HG02973 (cell line): ENCODE results near the gene EIF4G3.
"Not testable (repeated sequence)": the region's sequence is repeated elsewhere in the genome, so short reads cannot be mapped to it uniquely, and the experiment has no call there.

Source experiments
- ATAC-seq: cut with Tn5 transposase; IDR thresholded peaks from one replicate; pipeline ENCODE4 v1.9.1; 2021; ENCODE audit warnings: moderate library complexity; ENCODE audit not compliant: unreplicated experiment

The EIF4G3 gene

GRCh38 chr1:20893931-20894330 lies 282.8 kb downstream of the EIF4G3 start:
- ATAC-seq = no peak

GRCh38 chr1:20891091-20891490 lies 285.6 kb downstream of the EIF4G3 start:
- no peak for ATAC-seq

GRCh38 chr1:20887246-20887645 lies 289.5 kb downstream of the EIF4G3 start:
- ATAC-seq = no peak

GRCh38 chr1:20885121-20885520 lies 291.6 kb downstream of the EIF4G3 start:
- no peak for ATAC-seq

- ATAC-seq = no peak
These were observed 292.2 kb downstream of the EIF4G3 start for GRCh38 chr1:20884513-20884912.

- ATAC-seq = no peak
These were observed 292.9 kb downstream of the EIF4G3 start for GRCh38 chr1:20883766-20884165.

GRCh38 chr1:20882837-20883236 lies 293.9 kb downstream of the EIF4G3 start:
- no peak for ATAC-seq

- ATAC-seq = no peak
These were observed 297.9 kb downstream of the EIF4G3 start for GRCh38 chr1:20878799-20879198.

GRCh38 chr1:20875198-20875973 lies 301.3 kb downstream of the EIF4G3 start:
- no peak for ATAC-seq

GRCh38 chr1:20873311-20873710 lies 303.4 kb downstream of the EIF4G3 start:
- ATAC-seq = no peak

- no peak for ATAC-seq
These were observed 305.3 kb downstream of the EIF4G3 start for GRCh38 chr1:20871419-20871818.

- ATAC-seq = no peak
These were observed 306.0 kb downstream of the EIF4G3 start for GRCh38 chr1:20870718-20871117.

GRCh38 chr1:20868263-20868662 lies 308.4 kb downstream of the EIF4G3 start:
- no peak for ATAC-seq

GRCh38 chr1:20867847-20868246 lies 308.9 kb downstream of the EIF4G3 start:
- no peak for ATAC-seq

GRCh38 chr1:20867062-20867461 lies 309.6 kb downstream of the EIF4G3 start:
- no peak for ATAC-seq

- no peak for ATAC-seq
These were observed 311.7 kb downstream of the EIF4G3 start for GRCh38 chr1:20865001-20865400.

- ATAC-seq = no peak
These were observed 322.2 kb downstream of the EIF4G3 start for GRCh38 chr1:20854529-20854928.

- ATAC-seq = not testable (repeated sequence)
These were observed 324.9 kb downstream of the EIF4G3 start for GRCh38 chr1:20851791-20852190.

GRCh38 chr1:20850021-20850420 lies 326.7 kb downstream of the EIF4G3 start:
- ATAC-seq = no peak

GRCh38 chr1:20849100-20849499 lies 327.6 kb downstream of the EIF4G3 start:
- no peak for ATAC-seq

GRCh38 chr1:20848162-20848561 lies 328.5 kb downstream of the EIF4G3 start:
- no peak for ATAC-seq

- no peak for ATAC-seq
These were observed 329.1 kb downstream of the EIF4G3 start for GRCh38 chr1:20847611-20848080.
